Activated CD8-positive, alpha-beta T cell treated with anti-CD3 and anti-CD28 coated beads, Interleukin-2, amount 10 ng/mL, durations not matched to agents 7 days and 5 days (primary cell): Measurements from ENCODE around the gene ATP10B. TPM values are rescaled to one million over a fixed set of nuclear protein-coding genes. Genes with fewer than 3 reads are reported as not detected.
A peak's percentile ranks its signal among the peaks of the same experiment; 100 is the strongest.

ENCODE experiments used
- ATAC-seq: fragments of 150-1000 bp; cut with Tn5 transposase; one replicate; pipeline ENCODE4 v1.10.0; 2021; ENCODE audit warnings: moderate library complexity
- CTCF ChIA-PET: fragments of 350-600 bp; sonication (Branson Sonifier 250); formaldehyde crosslinking; loops from one replicate; lab custom pipeline; 2021; ENCODE audit warnings: antibody characterized with exemption; lab: Charles Lee
- POLR2A ChIA-PET: fragments of 350-600 bp; sonication (Branson Sonifier 250); formaldehyde crosslinking; loops from one replicate; lab custom pipeline; 2021; ENCODE audit warnings: antibody characterized with exemption; lab: Charles Lee
- DNase-seq: peaks from one replicate; pipeline ENCODE4 v3.0.0-alpha.2; 2020
- H3K27ac Mint-ChIP-seq: one replicate; pipeline ENCODE4 v1.8.0; 2021; ENCODE audit warnings: mild to moderate bottlenecking, mixed read lengths
- H3K27me3 Mint-ChIP-seq: one replicate; pipeline ENCODE4 v1.8.0; 2021; ENCODE audit warnings: low read depth, mixed read lengths
- H3K36me3 Mint-ChIP-seq: one replicate; pipeline ENCODE4 v1.8.0; 2021; ENCODE audit warnings: low read depth, mixed read lengths
- H3K4me1 Mint-ChIP-seq: one replicate; pipeline ENCODE4 v1.8.0; 2021; ENCODE audit warnings: low read depth, mixed read lengths
- H3K4me3 Mint-ChIP-seq: one replicate; pipeline ENCODE4 v1.8.0; 2021; ENCODE audit warnings: mild to moderate bottlenecking, mixed read lengths
- H3K9me3 Mint-ChIP-seq: one replicate; pipeline ENCODE4 v1.8.0; 2022; ENCODE audit warnings: mixed read lengths; ENCODE audit not compliant: insufficient read depth
- total RNA-seq, 2 experiments: library from RNA; stranded (reverse); gene quantifications; one replicate each; pipeline ENCODE4 v1.2.3, GENCODE V29; 2021

Gene ATP10B
- total RNA-seq, 2 experiments from 2014 or later: not detected

DNA sequence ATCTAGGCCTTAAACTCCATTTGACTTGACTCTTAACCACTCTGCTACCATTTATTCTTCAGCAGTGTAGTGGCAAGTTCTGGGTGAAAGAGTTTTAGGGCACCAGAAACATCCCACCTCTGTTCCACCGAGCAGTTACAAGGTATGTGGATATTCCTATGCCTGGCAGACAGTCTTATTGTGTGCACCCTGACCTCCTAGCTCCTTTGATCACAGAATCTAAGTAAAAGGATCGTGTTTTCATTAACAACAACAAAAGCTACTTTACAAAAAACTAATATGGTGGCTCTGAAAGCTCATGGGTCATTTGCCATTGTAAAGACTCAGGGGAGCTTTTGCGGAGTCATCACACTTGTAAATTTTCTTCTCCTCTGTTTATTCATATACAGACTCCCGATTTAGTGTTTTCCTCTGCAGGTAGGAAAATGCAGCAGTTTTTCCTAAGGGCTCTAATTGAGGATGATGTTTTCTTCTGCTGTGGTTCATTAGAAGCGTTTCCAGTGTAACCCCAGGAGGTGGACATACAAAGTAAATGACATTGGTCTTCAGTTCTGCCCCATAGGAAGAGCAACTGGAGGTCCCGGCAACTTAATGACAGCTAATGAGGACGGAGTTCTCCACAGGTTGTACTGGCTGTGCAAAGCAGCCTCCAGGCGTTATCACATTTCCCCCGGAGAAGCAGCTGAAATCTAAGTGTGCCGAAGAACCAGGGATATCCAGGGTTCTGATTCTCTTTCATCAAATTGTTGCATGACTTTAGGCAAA, 78.2 kb downstream of the ATP10B start:
- no peak for DNase-seq
- Mint-ChIP-seq H3K27ac (no peak overlapping the region), H3K36me3 (no peaks in the 10 kb centered on the region), H3K4me3 (no peak overlapping the region), H3K9me3 (no peaks in the 10 kb centered on the region), H3K4me1 (no peaks in the 10 kb centered on the region), H3K27me3 (no peaks in the 10 kb centered on the region)
- ChIA-PET CTCF (interaction anchor here (1.1 kb wide), 1 partner anchor 335 kb away, joined by 3 read pairs; no protein-coding TSS in a partner anchor), POLR2A (no interaction called here)
- ATAC-seq: no peak

DNA sequence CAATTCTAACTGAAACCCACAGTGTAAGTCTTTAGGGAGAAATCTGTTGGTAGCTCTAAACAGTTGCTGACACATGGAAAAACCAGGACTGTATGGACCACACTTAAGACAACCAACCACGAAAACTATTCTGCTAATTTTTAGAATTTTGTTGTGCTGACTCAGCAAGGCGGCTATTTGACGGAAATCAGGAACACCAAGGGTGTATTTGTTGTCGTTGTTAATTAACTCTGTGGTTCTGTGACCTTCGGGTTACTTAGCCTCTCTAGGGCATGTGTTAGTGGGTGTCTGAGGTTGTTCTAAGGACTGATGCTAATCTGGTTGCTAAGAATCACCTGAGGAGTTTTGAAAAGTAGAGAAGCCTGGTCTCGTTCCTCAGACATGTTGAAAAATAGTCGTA, 79.2 kb downstream of the ATP10B start:
- H3K4me1 Mint-ChIP-seq: no peaks in the 10 kb centered on the region
- no peaks in the 10 kb centered on the region for H3K9me3 Mint-ChIP-seq
- H3K36me3 Mint-ChIP-seq: no peaks in the 10 kb centered on the region
- no peaks in the 10 kb centered on the region for H3K27me3 Mint-ChIP-seq
- ChIA-PET CTCF (interaction anchor here (1.1 kb wide), 1 partner anchor 334 kb away, joined by 3 read pairs; no protein-coding TSS in a partner anchor), POLR2A (no interaction called here)
- DNase-seq (no peak), ATAC-seq (no peak)
- no peak overlapping the region for H3K27ac Mint-ChIP-seq
- no peak overlapping the region for H3K4me3 Mint-ChIP-seq

- ChIA-PET CTCF (no interaction called here), POLR2A (no interaction called here)
- no peaks in the 10 kb centered on the region for H3K36me3 Mint-ChIP-seq
- ATAC-seq (no peak), DNase-seq (no peak)
- H3K4me3 Mint-ChIP-seq: no peak overlapping the region
- H3K9me3 Mint-ChIP-seq: no peaks in the 10 kb centered on the region
- H3K27ac Mint-ChIP-seq: no peak overlapping the region
- H3K27me3 Mint-ChIP-seq: no peaks in the 10 kb centered on the region
- H3K4me1 Mint-ChIP-seq: no peaks in the 10 kb centered on the region
Measured at GRCh38 chr5:160770718-160771117, 81.3 kb downstream of the ATP10B start.

- Mint-ChIP-seq H3K36me3 (no peaks in the 10 kb centered on the region), H3K4me3 (no peak overlapping the region), H3K27ac (no peak overlapping the region), H3K9me3 (no peaks in the 10 kb centered on the region), H3K4me1 (no peaks in the 10 kb centered on the region), H3K27me3 (no peaks in the 10 kb centered on the region)
- ChIA-PET POLR2A (no interaction called here), CTCF (no interaction called here)
- no peak for DNase-seq
- ATAC-seq: no peak
Measured at GRCh38 chr5:160769301-160769700, 82.7 kb downstream of the ATP10B start.

DNA sequence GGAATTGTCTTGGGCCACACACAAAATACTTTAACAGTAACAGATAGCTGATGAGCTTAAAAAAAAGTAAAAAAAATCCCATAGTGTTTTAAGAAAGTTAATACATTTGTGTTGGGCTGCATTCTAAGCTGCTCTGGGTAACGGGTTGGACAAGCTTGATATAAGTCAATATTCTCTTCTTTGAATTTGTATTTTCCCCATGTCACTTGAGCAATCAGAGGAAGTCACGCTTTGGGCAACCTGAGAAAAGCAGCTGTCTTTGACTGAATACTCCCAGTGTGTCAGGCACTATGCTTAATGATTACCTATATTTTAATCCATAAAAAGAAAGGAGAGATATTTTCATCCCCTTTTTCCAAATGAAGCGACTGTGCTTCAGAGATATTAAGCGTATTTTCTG, 84.9 kb downstream of the ATP10B start:
- CTCF ChIA-PET: interaction anchor here (0.7 to 1.4 kb wide), 3 partner anchors 10 to 38 kb away, joined by 3 to 4 read pairs (median 3); no protein-coding TSS in a partner anchor
- Mint-ChIP-seq H3K27me3 (no peaks in the 10 kb centered on the region), H3K9me3 (no peaks in the 10 kb centered on the region), H3K27ac (no peak overlapping the region), H3K36me3 (no peaks in the 10 kb centered on the region), H3K4me1 (no peaks in the 10 kb centered on the region), H3K4me3 (no peak overlapping the region)
- POLR2A ChIA-PET: no interaction called here
- DNase-seq: no peak
- ATAC-seq: no peak

DNA sequence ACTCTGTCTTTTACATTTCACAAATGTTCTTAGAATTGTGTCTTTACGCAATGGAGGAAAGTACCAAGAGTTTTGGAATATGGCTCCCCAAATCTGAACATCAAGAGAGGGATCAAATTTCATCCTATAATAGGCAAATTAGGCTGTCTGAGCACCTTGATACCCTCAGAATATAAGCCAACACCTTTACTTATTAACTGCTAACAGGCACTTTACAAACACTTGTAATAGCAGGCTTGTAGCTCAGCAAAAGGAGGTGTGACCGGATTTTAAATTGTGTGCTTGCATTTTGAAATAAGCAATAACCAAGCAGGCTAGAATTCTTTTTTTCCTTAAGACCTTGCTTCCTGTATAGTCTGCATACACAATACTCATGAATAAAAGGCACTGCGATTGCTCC, 92.0 kb downstream of the ATP10B start:
- no peaks in the 10 kb centered on the region for H3K27me3 Mint-ChIP-seq
- CTCF ChIA-PET: no interaction called here
- ATAC-seq (no peak), DNase-seq (no peak)
- no peak overlapping the region for H3K27ac Mint-ChIP-seq
- no peak overlapping the region for H3K4me3 Mint-ChIP-seq
- POLR2A ChIA-PET: no interaction called here
- no peaks in the 10 kb centered on the region for H3K4me1 Mint-ChIP-seq
- no peaks in the 10 kb centered on the region for H3K36me3 Mint-ChIP-seq
- H3K9me3 Mint-ChIP-seq: no peaks in the 10 kb centered on the region

DNA sequence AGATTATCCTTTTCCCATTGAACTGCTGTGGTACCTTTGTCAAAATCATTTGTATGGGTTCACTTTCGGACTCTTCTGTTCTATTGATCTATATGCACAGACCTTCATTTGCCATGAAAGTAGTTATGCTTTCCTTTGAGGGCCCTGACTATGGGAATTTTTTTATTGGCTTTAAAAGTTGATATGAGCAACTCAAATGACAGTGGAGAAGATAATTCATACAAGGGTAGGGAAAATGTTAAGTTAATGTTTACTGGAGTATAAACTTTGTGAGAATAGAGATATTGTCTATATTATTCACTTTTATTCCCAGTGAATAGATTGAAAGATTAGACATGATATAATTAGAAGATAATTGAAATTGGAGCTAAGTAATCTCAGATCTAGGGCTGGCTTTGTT, 94.8 kb downstream of the ATP10B start:
- ATAC-seq: no peak
- H3K9me3 Mint-ChIP-seq: no peaks in the 10 kb centered on the region
- ChIA-PET CTCF (no interaction called here), POLR2A (no interaction called here)
- H3K4me3 Mint-ChIP-seq: no peak overlapping the region
- no peaks in the 10 kb centered on the region for H3K4me1 Mint-ChIP-seq
- no peak overlapping the region for H3K27ac Mint-ChIP-seq
- no peaks in the 10 kb centered on the region for H3K36me3 Mint-ChIP-seq
- no peak for DNase-seq
- no peaks in the 10 kb centered on the region for H3K27me3 Mint-ChIP-seq

GRCh38 chr5:160750938-160751657, 100.9 kb downstream of the ATP10B start:
- H3K4me1 Mint-ChIP-seq: peaks cover 3% of the 10 kb centered on the region

DNA sequence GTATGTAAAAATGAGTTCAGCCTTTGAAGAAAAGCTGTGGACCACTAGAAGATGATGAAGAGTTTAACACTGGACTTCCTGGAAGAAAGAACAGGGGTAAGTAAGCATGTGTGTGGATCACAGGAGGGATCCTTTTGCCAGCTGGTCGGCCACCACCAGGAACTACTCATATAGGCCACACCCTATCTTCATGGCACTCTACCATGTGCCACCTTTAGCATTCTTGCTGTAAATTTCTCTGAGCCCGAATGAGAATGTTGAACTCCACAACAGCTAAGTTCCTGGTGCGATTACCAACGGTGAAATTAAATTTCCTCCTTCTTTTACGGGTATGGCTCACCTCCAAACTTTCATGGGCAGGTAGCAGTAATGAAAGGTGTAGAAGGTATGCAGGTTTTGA, 102.3 kb downstream of the ATP10B start:
- ATAC-seq: no peak
- no peaks in the 10 kb centered on the region for H3K36me3 Mint-ChIP-seq

More at GRCh38 chr5:160750938-160751657, 100.9 kb downstream of the ATP10B start:
- H3K4me3 Mint-ChIP-seq: no peak overlapping the region
- ATAC-seq (no peak), DNase-seq (no peak)
- no peak overlapping the region for H3K27ac Mint-ChIP-seq
- POLR2A ChIA-PET: no interaction called here
- H3K27me3 Mint-ChIP-seq: peaks cover 2% of the 10 kb centered on the region
- no peaks in the 10 kb centered on the region for H3K36me3 Mint-ChIP-seq
- CTCF ChIA-PET: no interaction called here
- no peaks in the 10 kb centered on the region for H3K9me3 Mint-ChIP-seq

GRCh38 chr5:160749026-160749425, 103.0 kb downstream of the ATP10B start:
- ChIA-PET POLR2A (no interaction called here), CTCF (interaction anchor here (0.9 kb wide), 1 partner anchor 310 kb away, joined by 3 read pairs; no protein-coding TSS in a partner anchor)
- no peaks in the 10 kb centered on the region for H3K9me3 Mint-ChIP-seq
- H3K36me3 Mint-ChIP-seq: no peaks in the 10 kb centered on the region
- H3K27ac Mint-ChIP-seq: no peak overlapping the region
- H3K4me3 Mint-ChIP-seq: no peak overlapping the region
- DNase-seq: no peak
- peaks cover 2% of the 10 kb centered on the region for H3K27me3 Mint-ChIP-seq
- no peak for ATAC-seq
- peaks cover 3% of the 10 kb centered on the region for H3K4me1 Mint-ChIP-seq

More for the DNA sequence above, 102.3 kb downstream of the ATP10B start:
- ChIA-PET CTCF (interaction anchor here (0.9 kb wide), 1 partner anchor 311 kb away, joined by 3 read pairs; no protein-coding TSS in a partner anchor), POLR2A (no interaction called here)
- Mint-ChIP-seq H3K9me3 (no peaks in the 10 kb centered on the region), H3K27me3 (peaks cover 2% of the 10 kb centered on the region), H3K4me3 (no peak overlapping the region), H3K27ac (no peak overlapping the region), H3K4me1 (peaks cover 3% of the 10 kb centered on the region)
- no peak for DNase-seq

GRCh38 chr5:160747987-160748386, 104.0 kb downstream of the ATP10B start:
- H3K36me3 Mint-ChIP-seq: no peaks in the 10 kb centered on the region
- H3K27me3 Mint-ChIP-seq: peaks cover 2% of the 10 kb centered on the region
- CTCF ChIA-PET: interaction anchor here (2.0 kb wide), 1 partner anchor 310 kb away, joined by 4 read pairs; no protein-coding TSS in a partner anchor
- ATAC-seq (no peak), DNase-seq (no peak)
- peak overlapping the region; percentile 12 for H3K4me3 Mint-ChIP-seq
- no peak overlapping the region for H3K27ac Mint-ChIP-seq
- no peaks in the 10 kb centered on the region for H3K9me3 Mint-ChIP-seq
- POLR2A ChIA-PET: no interaction called here
- H3K4me1 Mint-ChIP-seq: peaks cover 3% of the 10 kb centered on the region

DNA sequence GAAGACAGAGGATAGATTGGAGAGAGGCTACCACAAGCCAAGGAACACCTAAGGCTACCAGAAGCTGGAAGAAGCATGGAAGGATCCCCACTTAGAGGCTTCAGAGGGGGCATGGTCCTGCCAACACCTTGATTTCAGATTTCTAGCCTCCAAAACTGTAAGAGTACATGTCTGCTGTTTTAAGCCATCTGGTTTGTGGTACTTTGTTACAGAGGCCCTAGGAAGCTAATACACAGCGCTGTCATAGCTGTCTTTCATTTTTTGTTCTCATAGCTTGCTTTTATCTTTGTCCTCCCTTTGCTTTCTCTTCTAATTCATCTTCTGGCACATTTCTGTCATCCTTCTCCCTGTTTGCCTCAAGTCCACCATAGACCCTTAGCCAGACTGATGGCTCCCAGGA, 104.5 kb downstream of the ATP10B start:
- Mint-ChIP-seq H3K27ac (no peak overlapping the region), H3K4me1 (peaks cover 3% of the 10 kb centered on the region), H3K36me3 (no peaks in the 10 kb centered on the region), H3K4me3 (peak overlapping the region; percentile 12), H3K9me3 (no peaks in the 10 kb centered on the region), H3K27me3 (peaks cover 3% of the 10 kb centered on the region)
- no peak for ATAC-seq
- no peak for DNase-seq
- CTCF ChIA-PET: interaction anchor here (2.0 kb wide), 1 partner anchor 309 kb away, joined by 4 read pairs; no protein-coding TSS in a partner anchor
- POLR2A ChIA-PET: no interaction called here
